Measurements from ENCODE around the gene ARFGEF3. TPM values are rescaled to one million over a fixed set of nuclear protein-coding genes. Genes with fewer than 3 reads are reported as not detected.

ARFGEF3 gene
- total and polyA plus RNA-seq, 4 donors, result 4.7 to 28.1 (median 14.0) TPM

DNA sequence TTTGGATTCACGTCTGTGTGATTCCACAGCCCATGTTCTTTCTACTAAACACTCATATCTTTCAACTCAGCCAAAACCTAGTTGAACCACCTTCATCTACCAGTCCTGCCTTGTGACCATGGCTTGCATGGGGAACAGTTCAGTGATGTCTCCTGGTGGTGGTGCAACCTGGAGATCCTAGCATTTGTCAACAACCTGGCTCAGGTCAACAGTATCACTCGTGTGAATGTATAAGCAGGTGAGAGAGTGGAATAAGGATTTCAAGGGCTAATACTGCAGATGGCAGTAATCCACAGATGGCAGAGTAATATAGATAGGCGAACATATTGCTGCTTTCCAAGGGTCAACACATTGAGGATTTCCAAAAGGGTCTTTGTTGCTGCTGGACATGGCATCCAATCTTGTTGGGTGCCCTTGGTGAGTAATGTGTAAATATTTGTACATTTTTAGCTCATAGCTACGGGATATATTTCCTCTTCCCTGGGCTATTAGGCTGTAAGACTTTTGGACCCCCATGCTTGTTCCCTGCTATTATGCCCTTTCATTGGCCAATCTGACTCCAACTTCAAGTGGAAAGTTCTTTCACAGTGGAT, 43.1 kb downstream of the ARFGEF3 start:
- no peak for ATAC-seq (ENCODE audit: insufficient read depth, low FRiP score)
- Histone ChIP-seq H3K4me3 (no peak overlapping the region), H3K27me3 (ENCODE audit: control insufficient read depth in 3 of 3, insufficient read depth in 3 of 3, low read length in 2 of 3) (no peaks in the 10 kb centered on the region), H3K4me1 (ENCODE audit: control insufficient read depth in 5 of 5, insufficient read depth in 5 of 5, low read length in 5 of 5) (peaks cover 0 to 3% (median 0%) of the 10 kb centered on the region in 5 donors), H3K9ac (ENCODE audit: insufficient read depth in 1 of 2, low read length in 2 of 2) (no peak overlapping the region), H3K27ac (ENCODE audit: low read depth in 1 of 2, low read length in 1 of 2) (no peak overlapping the region), H3K9me3 (ENCODE audit: control insufficient read depth in 4 of 4, insufficient read depth in 3 of 4, low read length in 3 of 4) (no peaks in the 10 kb centered on the region), H3K36me3 (ENCODE audit: control insufficient read depth in 4 of 4, insufficient read depth in 4 of 4, low read length in 4 of 4) (no peaks in the 10 kb centered on the region)
- TF ChIP-seq, protein P1, sequence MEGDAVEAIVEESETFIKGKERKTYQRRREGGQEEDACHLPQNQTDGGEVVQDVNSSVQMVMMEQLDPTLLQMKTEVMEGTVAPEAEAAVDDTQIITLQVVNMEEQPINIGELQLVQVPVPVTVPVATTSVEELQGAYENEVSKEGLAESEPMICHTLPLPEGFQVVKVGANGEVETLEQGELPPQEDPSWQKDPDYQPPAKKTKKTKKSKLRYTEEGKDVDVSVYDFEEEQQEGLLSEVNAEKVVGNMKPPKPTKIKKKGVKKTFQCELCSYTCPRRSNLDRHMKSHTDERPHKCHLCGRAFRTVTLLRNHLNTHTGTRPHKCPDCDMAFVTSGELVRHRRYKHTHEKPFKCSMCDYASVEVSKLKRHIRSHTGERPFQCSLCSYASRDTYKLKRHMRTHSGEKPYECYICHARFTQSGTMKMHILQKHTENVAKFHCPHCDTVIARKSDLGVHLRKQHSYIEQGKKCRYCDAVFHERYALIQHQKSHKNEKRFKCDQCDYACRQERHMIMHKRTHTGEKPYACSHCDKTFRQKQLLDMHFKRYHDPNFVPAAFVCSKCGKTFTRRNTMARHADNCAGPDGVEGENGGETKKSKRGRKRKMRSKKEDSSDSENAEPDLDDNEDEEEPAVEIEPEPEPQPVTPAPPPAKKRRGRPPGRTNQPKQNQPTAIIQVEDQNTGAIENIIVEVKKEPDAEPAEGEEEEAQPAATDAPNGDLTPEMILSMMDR (IDR thresholded peaks at IDR 0.05; ENCODE audit: control extremely low read depth, extremely low read depth), result no peak
- 84 to 90% methylated on average over 4 of the region's 4 CpGs for WGBS, 2 donors
- DNase-seq, result no peak

DNA sequence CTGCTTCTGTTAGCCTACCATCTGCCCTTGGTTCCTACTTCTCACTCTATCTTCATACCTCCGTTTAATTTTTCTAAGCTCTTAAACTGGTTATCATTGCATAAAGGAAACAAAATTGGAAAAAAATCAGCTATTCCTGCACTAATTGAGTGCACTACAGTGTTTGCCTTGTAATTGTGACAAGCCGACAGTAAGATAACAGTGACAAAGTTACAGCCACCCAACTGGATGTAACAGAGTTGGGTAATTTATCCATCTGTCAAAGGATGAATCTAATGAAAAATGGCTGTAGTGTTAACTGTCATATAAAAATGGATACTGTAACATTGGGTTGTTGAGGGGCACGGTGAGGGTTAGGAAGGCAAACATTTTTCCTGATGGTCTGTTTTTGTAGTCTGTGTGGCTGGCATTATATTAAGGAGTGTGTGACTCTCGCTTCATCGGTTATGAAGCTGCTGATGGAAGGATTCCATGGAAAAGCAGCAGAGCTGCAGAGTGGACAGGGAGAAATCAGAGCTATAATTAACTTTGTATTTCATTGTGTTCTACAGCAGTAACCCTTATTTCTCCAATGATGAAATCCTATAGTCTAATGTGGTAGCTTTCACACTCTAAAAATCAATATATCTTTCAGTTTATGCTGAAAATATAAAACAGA, 43.8 kb downstream of the ARFGEF3 start:
- no peak overlapping the region for H3K9ac ChIP-seq (ENCODE audit: insufficient read depth in 1 of 2, low read length in 2 of 2)
- DNase-seq (no peak), ATAC-seq (ENCODE audit: insufficient read depth, low FRiP score) (no peak)
- H3K27ac ChIP-seq (ENCODE audit: low read depth in 1 of 2, low read length in 1 of 2), result no peak overlapping the region
- peaks cover 0 to 3% (median 0%) of the 10 kb centered on the region in 5 donors for H3K4me1 ChIP-seq (ENCODE audit: control insufficient read depth in 5 of 5, insufficient read depth in 5 of 5, low read length in 5 of 5)
- WGBS, 2 donors, result 77 to 86% methylated on average over 5 of the region's 5 CpGs
- no peaks in the 10 kb centered on the region for H3K9me3 ChIP-seq (ENCODE audit: control insufficient read depth in 4 of 4, insufficient read depth in 3 of 4, low read length in 3 of 4)
- no peaks in the 10 kb centered on the region for H3K36me3 ChIP-seq (ENCODE audit: control insufficient read depth in 4 of 4, insufficient read depth in 4 of 4, low read length in 4 of 4)
- TF ChIP-seq, protein P1 (IDR thresholded peaks at IDR 0.05; ENCODE audit: control extremely low read depth, extremely low read depth), result no peak
- H3K27me3 ChIP-seq (ENCODE audit: control insufficient read depth in 3 of 3, insufficient read depth in 3 of 3, low read length in 2 of 3), result no peaks in the 10 kb centered on the region
- H3K4me3 ChIP-seq, result no peak overlapping the region

DNA sequence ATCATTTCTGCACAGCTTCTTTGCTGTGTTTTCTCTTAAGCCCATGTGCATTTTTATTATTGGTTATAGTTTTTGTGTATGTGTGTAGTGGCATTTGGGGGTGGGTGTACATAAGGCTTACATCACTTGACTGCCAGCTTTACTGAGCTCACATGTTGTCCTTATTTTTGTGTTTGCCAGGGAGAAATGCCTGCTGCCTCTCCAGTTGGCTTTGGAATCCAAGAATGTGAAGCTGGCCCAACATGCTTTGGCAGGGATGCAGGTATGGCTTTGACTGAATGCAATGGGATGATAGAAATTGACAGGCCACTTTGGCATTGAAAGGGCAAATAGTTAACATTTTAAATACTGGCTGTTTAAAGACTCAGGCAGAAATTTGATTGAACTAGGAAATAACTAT, 45.1 kb downstream of the ARFGEF3 start:
- ATAC-seq (ENCODE audit: insufficient read depth, low FRiP score), result no peak
- H3K4me3 ChIP-seq, result no peak overlapping the region
- H3K36me3 ChIP-seq (ENCODE audit: control insufficient read depth in 4 of 4, insufficient read depth in 4 of 4, low read length in 4 of 4), result no peaks in the 10 kb centered on the region
- peaks cover 0 to 3% (median 0%) of the 10 kb centered on the region in 5 donors for H3K4me1 ChIP-seq (ENCODE audit: control insufficient read depth in 5 of 5, insufficient read depth in 5 of 5, low read length in 5 of 5)
- TF ChIP-seq, protein P1 (IDR thresholded peaks at IDR 0.05; ENCODE audit: control extremely low read depth, extremely low read depth), result no peak
- H3K27me3 ChIP-seq (ENCODE audit: control insufficient read depth in 3 of 3, insufficient read depth in 3 of 3, low read length in 2 of 3), result no peaks in the 10 kb centered on the region
- H3K9ac ChIP-seq (ENCODE audit: insufficient read depth in 1 of 2, low read length in 2 of 2), result no peak overlapping the region
- DNase-seq, result no peak
- H3K9me3 ChIP-seq (ENCODE audit: control insufficient read depth in 4 of 4, insufficient read depth in 3 of 4, low read length in 3 of 4), result no peaks in the 10 kb centered on the region
- H3K27ac ChIP-seq (ENCODE audit: low read depth in 1 of 2, low read length in 1 of 2), result no peak overlapping the region

Data from lung (tissue), 12 donors.